Measurements from ENCODE around the gene MIB2.

MIB2 gene

GRCh38 chr1:1598720-1599029 lies 16.6 kb upstream of the MIB2 start:
- no peak for DNase-seq

GRCh38 chr1:1599030-1599934 lies 16.0 kb upstream of the MIB2 start:
- DNase-seq = peak; percentile 47

- DNase-seq = no peak
These were observed 15.1 kb upstream of the MIB2 start, which contains the start of gene FNDC10 for GRCh38 chr1:1599935-1600860. FNDC10 (minus strand) TSS chr1:1600135; CDS start chr1:1600015, 120 bp downstream.

- DNase-seq = no peak
These were observed 14.3 kb upstream of the MIB2 start for GRCh38 chr1:1600861-1601563.

GRCh38 chr1:1601564-1602303 lies 13.6 kb upstream of the MIB2 start:
- no peak for DNase-seq

GRCh38 chr1:1602304-1602967 lies 12.9 kb upstream of the MIB2 start:
- DNase-seq = no peak

GRCh38 chr1:1602968-1603506 lies 12.3 kb upstream of the MIB2 start:
- no peak for DNase-seq

GRCh38 chr1:1603671-1604373 lies 11.5 kb upstream of the MIB2 start:
- no peak for DNase-seq

GRCh38 chr1:1604374-1605033 lies 10.8 kb upstream of the MIB2 start:
- no peak for DNase-seq

GRCh38 chr1:1605034-1605591 lies 10.2 kb upstream of the MIB2 start:
- DNase-seq = no peak

- DNase-seq = no peak
These were observed 9.6 kb upstream of the MIB2 start for GRCh38 chr1:1605724-1606123.

- DNase-seq = no peak
These were observed 9.1 kb upstream of the MIB2 start for GRCh38 chr1:1606232-1606631.

- DNase-seq = no peak
These were observed 5.3 kb upstream of the MIB2 start for GRCh38 chr1:1609822-1610485.

GRCh38 chr1:1610796-1611195 lies 4.5 kb upstream of the MIB2 start:
- no peak for DNase-seq

- DNase-seq = no peak
These were observed 3.2 kb upstream of the MIB2 start for GRCh38 chr1:1612104-1612400.

- DNase-seq = no peak
These were observed 1.7 kb upstream of the MIB2 start for GRCh38 chr1:1613509-1614082.

GRCh38 chr1:1614204-1614953 lies 921 bp upstream of the MIB2 start:
- peak; percentile 99 for DNase-seq

- no peak for DNase-seq
These were observed 395 bp upstream of the MIB2 start for GRCh38 chr1:1614954-1615255.

Measured in inflammatory macrophage treated with lipopolysaccharide for 4 hours (primary cell).